Islet precursor cell (in vitro differentiated cells): ENCODE measurements around the gene NAE1.
"Not testable (repeated sequence)": the region's sequence is repeated elsewhere in the genome, so short reads cannot be mapped to it uniquely, and the experiment has no call there.

Experiments
- DNase-seq: peaks from one replicate; pipeline ENCODE4 v3.0.0-alpha.2; 2018

Gene NAE1

GRCh38 chr16:66800856-66801255 is 29.9 kb downstream of the NAE1 start:
- no peak for DNase-seq

- DNase-seq = no peak
These were observed 32.6 kb downstream of the NAE1 start for GRCh38 chr16:66798161-66798560.

GRCh38 chr16:66793984-66794383 is 36.8 kb downstream of the NAE1 start:
- not testable (repeated sequence) for DNase-seq

- no peak for DNase-seq
These were observed 40.5 kb downstream of the NAE1 start for GRCh38 chr16:66790130-66790733.

GRCh38 chr16:66787427-66787826 is 43.3 kb downstream of the NAE1 start:
- DNase-seq = no peak

- DNase-seq = no peak
These were observed 44.2 kb downstream of the NAE1 start for GRCh38 chr16:66786551-66786950.

GRCh38 chr16:66776457-66776856 is 54.3 kb downstream of the NAE1 start:
- no peak for DNase-seq

GRCh38 chr16:66774981-66775380 is 55.8 kb downstream of the NAE1 start:
- DNase-seq = no peak

- DNase-seq = no peak
These were observed 72.7 kb downstream of the NAE1 start for GRCh38 chr16:66758086-66758485.

- no peak for DNase-seq
These were observed 76.0 kb downstream of the NAE1 start for GRCh38 chr16:66754819-66755218.

GRCh38 chr16:66754211-66754610 is 76.6 kb downstream of the NAE1 start:
- DNase-seq = no peak

- DNase-seq = no peak
These were observed 77.8 kb downstream of the NAE1 start for GRCh38 chr16:66752958-66753357.
